Measurements from ENCODE around the gene ASPM. TPM values are rescaled to one million over a fixed set of nuclear protein-coding genes. Genes with fewer than 3 reads are reported as not detected.

The ASPM gene
- total RNA-seq (2011; cell fraction: chromatin; rRNA removed; ENCODE audit: low replicate concordance) = 25.1 and 120 TPM in 2 replicates
- 17.5 and 27.9 TPM in 2 replicates for total RNA-seq (2011; cell fraction: nucleolus; rRNA removed)
- 48.8 and 68.2 TPM in 2 replicates for total RNA-seq (2011; cell fraction: nucleoplasm; rRNA removed)
- 49.1 and 55.6 TPM in 2 replicates for total RNA-seq (2014; rRNA removed)
- total RNA-seq (2014; rRNA removed; fragmentation: Illumina TruSeq; extraction: Trizol) = 84.4 and 92.9 TPM in 2 replicates
- 70.1 and 75.3 TPM in 2 replicates for total RNA-seq (2015; rRNA removed; fragmentation: Illumina TruSeq; extraction: Trizol)
- total RNA-seq (2021) = 56.2 and 57.1 TPM in 2 replicates
- polyA plus RNA-seq (2011; rRNA removed) = 20.9 and 44.1 TPM in 2 replicates
- 3.4 and 6.5 TPM in 2 replicates for polyA plus RNA-seq (2011; cell fraction: cytosol; rRNA removed)
- polyA plus RNA-seq (2011; cell fraction: nucleus; rRNA removed) = 27.2 and 34.1 TPM in 2 replicates
- polyA plus RNA-seq (2012) = 26.8 and 27.4 TPM in 2 replicates
- 38.9 and 46.4 TPM in 2 replicates for polyA plus RNA-seq (2014; fragmentation: Illumina TruSeq; extraction: Trizol)
- polyA plus RNA-seq (2014; fragmentation: Nextera tagmentation; extraction: Ambion mirVana) = 10 to 100 TPM; 22.7 to 25.5 TPM
- 29.5 and 34.6 TPM in 2 replicates for polyA plus RNA-seq (2014; rRNA removed)
- polyA minus RNA-seq (2011; rRNA and poly(A)+ RNA removed) = 99.8 and 125 TPM in 2 replicates
- 28.4 and 49.2 TPM in 2 replicates for polyA minus RNA-seq (2011; cell fraction: cytosol; rRNA and poly(A)+ RNA removed)
- 79.3 and 109 TPM in 2 replicates for polyA minus RNA-seq (2011; cell fraction: nucleus; rRNA and poly(A)+ RNA removed)
- percentile 89 among the genes with signal in this experiment for Bru-seq, nascent RNA
- BruChase-seq, experiment 1, labeled RNA remaining after a 2-hour chase = percentile 94 among the genes with signal in this experiment
- BruChase-seq, experiment 2, labeled RNA remaining after a 6-hour chase = percentile 93 among the genes with signal in this experiment
- long read RNA-seq, experiment 1, partial matches to known transcripts = 30 of 44 reads
- long read RNA-seq, experiment 1, other reads (novel, unspliced or antisense) = 14 of 44 reads
- long read RNA-seq, experiment 2, partial matches to known transcripts = 33 of 40 reads
- long read RNA-seq, experiment 2, other reads (novel, unspliced or antisense) = 7 of 40 reads
- long read RNA-seq, experiment 3, partial matches to known transcripts = 42 of 44 reads
- long read RNA-seq, experiment 3, other reads (novel, unspliced or antisense) = 2 of 44 reads

DNA sequence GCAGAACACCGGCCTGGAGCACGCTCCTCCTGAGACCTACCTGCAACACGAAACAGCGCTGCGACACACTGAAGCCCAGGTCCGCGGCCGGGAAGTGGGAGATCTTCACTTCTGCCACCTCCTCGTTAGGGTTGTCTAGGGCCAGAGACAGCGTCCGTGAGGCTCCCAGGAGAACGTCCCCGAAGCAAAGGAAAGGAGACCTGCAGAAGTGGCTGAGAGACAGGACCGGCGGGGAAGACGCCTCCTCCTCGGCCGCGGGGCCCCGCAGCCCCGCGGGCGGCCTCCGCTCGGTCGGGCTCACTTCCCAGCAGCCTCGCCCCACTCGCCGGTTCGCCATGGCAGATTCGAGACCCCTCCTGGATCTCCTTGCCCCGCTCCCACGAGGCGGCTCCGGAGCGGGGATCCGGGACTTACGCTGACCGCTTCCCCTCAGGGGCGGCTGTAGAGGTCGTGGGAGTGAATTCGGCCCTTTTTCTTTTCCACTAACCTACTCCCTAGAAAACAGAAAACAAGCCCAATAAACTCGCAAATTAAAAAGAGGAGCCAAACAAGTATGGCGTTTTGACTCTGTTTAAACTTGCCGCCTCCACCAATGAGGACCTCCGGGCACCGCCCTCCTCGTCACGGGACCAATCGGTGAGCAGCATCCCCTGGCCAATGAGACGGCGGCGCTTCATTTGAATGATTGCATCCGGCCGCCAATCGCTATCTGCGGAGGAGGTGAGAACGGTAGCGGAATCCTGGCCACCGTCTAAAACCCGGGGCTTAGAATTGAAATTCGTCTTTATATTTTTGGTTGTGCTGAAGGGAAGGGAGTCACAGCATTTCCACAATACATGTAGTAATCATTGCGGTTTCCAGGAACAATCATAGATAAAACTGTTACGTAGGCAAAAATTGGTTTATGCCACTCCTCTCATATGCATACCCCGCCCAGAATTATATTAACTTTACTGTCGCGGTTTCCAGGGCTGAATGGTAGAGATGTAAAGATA, at the start of gene ASPM:
Gene ASPM, minus strand, starts transcription at position 569 of the 995 bp plus-strand sequence. Its CDS starts 232 bp downstream, at position 337.
- CTCF ChIA-PET (ENCODE audit: low intra/inter-chr PET ratio) = interaction anchor here (0.6 kb wide), 1 partner anchor 578 kb away, joined by 3 read pairs; no protein-coding TSS in a partner anchor
- TSS peak; percentile 74 for BruUV-seq (replicated peaks)
- Histone ChIP-seq H3K27ac (ENCODE audit: extremely low read depth, low read depth, low read length) (peak within 1 kb of the TSS; percentile 89), H3K36me3 (ENCODE audit: control insufficient read depth, insufficient read depth, low read length) (peaks cover 29% of the 10 kb centered on the region), H3K4me2 (ENCODE audit: insufficient read depth, low read length) (peak within 1 kb of the TSS; percentile 94), H3K4me3 (peak within 1 kb of the TSS; percentile 76), H3K9ac (ENCODE audit: insufficient read depth in 1 of 2, low read depth in 2 of 2, low read length in 2 of 2) (peak within 1 kb of the TSS; percentile 96 to 99), H3K9me1 (ENCODE audit: control insufficient read depth, insufficient read depth, low read length) (no peaks in the 10 kb centered on the region), H3K4me1 (replicated peaks in 1 of 2; ENCODE audit: control insufficient read depth in 2 of 2, insufficient read depth in 2 of 2, low read length in 2 of 2) (peaks cover 3% of the 10 kb centered on the region in 2 experiments; a peak in 4 of 5 replicates), H3K79me2 (ENCODE audit: control insufficient read depth, insufficient read depth, low read length) (peaks cover 50% of the 10 kb centered on the region), H4K20me1 (replicated peaks; ENCODE audit: control insufficient read depth, insufficient read depth, low read length) (no peaks in the 10 kb centered on the region; the same call in 1 of the 2 replicates), H3K27me3 (ENCODE audit: control insufficient read depth in 2 of 2, insufficient read depth in 2 of 2, low read length in 2 of 2) (no peaks in the 10 kb centered on the region), H2AFZ (ENCODE audit: low read depth, low read length) (peak within 1 kb of the TSS; percentile 96), H3K9me3 (replicated peaks; ENCODE audit: control insufficient read depth, insufficient read depth, low read depth, low read length) (no peaks in the 10 kb centered on the region; the same call in 1 of the 2 replicates)
- ATAC-seq = peak; percentile 97
- intact Hi-C loops (cut with micrococcal nuclease) = no loop called here
- in situ Hi-C loops (cut with MboI) = no loop called here
- under 1% methylated on average over 56 of the region's 67 CpGs for WGBS (ENCODE audit: insufficient coverage, low coverage, missing lambda C conversion rate)
- DNase-seq (ENCODE audit: extremely low read depth in 1 of 4, low spot score in 3 of 4) = peak; percentile 98 to 99 (median 98)
- POLR2A ChIA-PET = no interaction called here
- peak; percentile 95 for FAIRE-seq
- peak; percentile 96 for TF ChIP-seq CHAMP1 (IDR thresholded peaks at IDR 0.05)
- TF ChIP-seq ATF7 (IDR thresholded peaks at IDR 0.05) = peak; percentile 87
- TF ChIP-seq CHD1 (IDR thresholded peaks at IDR 0.05; ENCODE audit: low read length) = no peak
- peak; percentile 96 for TF ChIP-seq EP400 (IDR thresholded peaks at IDR 0.05)
- TF ChIP-seq YBX1 (IDR thresholded peaks at IDR 0.05) = no peak
- TF ChIP-seq HDAC2 (IDR thresholded peaks at IDR 0.05) = peak; percentile 53; the same call in 1 of the 2 replicates
- TF ChIP-seq PHF20 (IDR thresholded peaks at IDR 0.05; ENCODE audit: partially characterized antibody) = peak; percentile 27
- peak; percentile 72; the same call in 1 of the 2 replicates for TF ChIP-seq BRD4 (IDR thresholded peaks at IDR 0.05)
- peak; percentile 100 for TF ChIP-seq FOXM1 (IDR thresholded peaks at IDR 0.05; ENCODE audit: low read depth)
- TF ChIP-seq FOXM1 (CRISPR knock-in tag; IDR thresholded peaks at IDR 0.05; ENCODE audit: low read depth) = peak; percentile 100
- peak; percentile 99 for TF ChIP-seq NFYB (IDR thresholded peaks at IDR 0.05; ENCODE audit: extremely low read depth, insufficient read length)
- TF ChIP-seq JUNB (CRISPR knock-in tag; conservative IDR thresholded peaks at IDR 0.05) = no peak
- TF ChIP-seq, protein P1, sequence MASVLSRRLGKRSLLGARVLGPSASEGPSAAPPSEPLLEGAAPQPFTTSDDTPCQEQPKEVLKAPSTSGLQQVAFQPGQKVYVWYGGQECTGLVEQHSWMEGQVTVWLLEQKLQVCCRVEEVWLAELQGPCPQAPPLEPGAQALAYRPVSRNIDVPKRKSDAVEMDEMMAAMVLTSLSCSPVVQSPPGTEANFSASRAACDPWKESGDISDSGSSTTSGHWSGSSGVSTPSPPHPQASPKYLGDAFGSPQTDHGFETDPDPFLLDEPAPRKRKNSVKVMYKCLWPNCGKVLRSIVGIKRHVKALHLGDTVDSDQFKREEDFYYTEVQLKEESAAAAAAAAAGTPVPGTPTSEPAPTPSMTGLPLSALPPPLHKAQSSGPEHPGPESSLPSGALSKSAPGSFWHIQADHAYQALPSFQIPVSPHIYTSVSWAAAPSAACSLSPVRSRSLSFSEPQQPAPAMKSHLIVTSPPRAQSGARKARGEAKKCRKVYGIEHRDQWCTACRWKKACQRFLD (CRISPR knock-in tag; IDR thresholded peaks at IDR 0.05) = peak; percentile 38; the same call in 1 of the 2 replicates
